Measurements from ENCODE around the gene TBC1D14. TPM values are rescaled to one million over a fixed set of nuclear protein-coding genes. Genes with fewer than 3 reads are reported as not detected.

TBC1D14 gene
- total RNA-seq, 2 experiments from 2014 or later: 53.7 to 55.3 TPM

DNA sequence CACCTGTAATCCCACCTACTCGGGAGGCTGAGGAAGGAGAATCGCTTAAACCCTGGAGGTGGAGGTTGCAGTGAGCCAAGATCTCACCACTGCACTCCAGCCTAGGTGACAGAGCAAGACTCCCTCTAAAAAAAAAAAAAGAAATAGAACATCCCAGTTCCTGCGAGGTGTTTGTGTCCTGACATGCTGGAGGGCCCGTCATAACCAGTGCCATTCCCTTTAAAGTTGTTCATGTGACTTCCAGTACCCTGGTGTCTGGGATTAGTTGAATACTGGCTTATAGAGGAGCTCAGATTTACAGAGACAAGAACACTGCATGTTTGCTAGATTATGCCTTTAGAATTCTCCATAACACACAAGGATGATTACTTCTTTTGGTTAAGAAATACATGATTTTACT lies 95.9 kb downstream of the TBC1D14 start:
- CTCF ChIA-PET: interaction anchor here (1.2 kb wide), 1 partner anchor 37 kb away, joined by 4 read pairs; a partner anchor contains a TSS
- Mint-ChIP-seq H3K9me3 (no peaks in the 10 kb centered on the region), H3K27ac (no peak overlapping the region), H3K27me3 (no peaks in the 10 kb centered on the region), H3K36me3 (ENCODE audit: low read depth) (peaks cover 80% of the 10 kb centered on the region), H3K4me1 (peaks cover 26% of the 10 kb centered on the region), H3K4me3 (no peak overlapping the region)
- POLR2A ChIA-PET: interaction anchor here (1.0 to 2.7 kb wide), 3 partner anchors 18 to 79 kb away, joined by 3 to 13 read pairs (median 6); no protein-coding TSS in a partner anchor
- DNase-seq: no peak

- H3K27ac Mint-ChIP-seq: no peak overlapping the region
- peaks cover 80% of the 10 kb centered on the region for H3K36me3 Mint-ChIP-seq (ENCODE audit: low read depth)
- ChIA-PET CTCF (interaction anchor here (1.5 kb wide), 1 partner anchor 33 kb away, joined by 3 read pairs; no protein-coding TSS in a partner anchor), POLR2A (interaction anchor here (1.2 to 2.7 kb wide), 2 partner anchors 19 to 79 kb away, joined by 3 to 13 read pairs; no protein-coding TSS in a partner anchor)
- H3K9me3 Mint-ChIP-seq: no peaks in the 10 kb centered on the region
- no peak for DNase-seq
- no peak overlapping the region for H3K4me3 Mint-ChIP-seq
- peaks cover 21% of the 10 kb centered on the region for H3K4me1 Mint-ChIP-seq
- no peaks in the 10 kb centered on the region for H3K27me3 Mint-ChIP-seq
Measured at GRCh38 chr4:7006411-7006810, 96.8 kb downstream of the TBC1D14 start.

DNA sequence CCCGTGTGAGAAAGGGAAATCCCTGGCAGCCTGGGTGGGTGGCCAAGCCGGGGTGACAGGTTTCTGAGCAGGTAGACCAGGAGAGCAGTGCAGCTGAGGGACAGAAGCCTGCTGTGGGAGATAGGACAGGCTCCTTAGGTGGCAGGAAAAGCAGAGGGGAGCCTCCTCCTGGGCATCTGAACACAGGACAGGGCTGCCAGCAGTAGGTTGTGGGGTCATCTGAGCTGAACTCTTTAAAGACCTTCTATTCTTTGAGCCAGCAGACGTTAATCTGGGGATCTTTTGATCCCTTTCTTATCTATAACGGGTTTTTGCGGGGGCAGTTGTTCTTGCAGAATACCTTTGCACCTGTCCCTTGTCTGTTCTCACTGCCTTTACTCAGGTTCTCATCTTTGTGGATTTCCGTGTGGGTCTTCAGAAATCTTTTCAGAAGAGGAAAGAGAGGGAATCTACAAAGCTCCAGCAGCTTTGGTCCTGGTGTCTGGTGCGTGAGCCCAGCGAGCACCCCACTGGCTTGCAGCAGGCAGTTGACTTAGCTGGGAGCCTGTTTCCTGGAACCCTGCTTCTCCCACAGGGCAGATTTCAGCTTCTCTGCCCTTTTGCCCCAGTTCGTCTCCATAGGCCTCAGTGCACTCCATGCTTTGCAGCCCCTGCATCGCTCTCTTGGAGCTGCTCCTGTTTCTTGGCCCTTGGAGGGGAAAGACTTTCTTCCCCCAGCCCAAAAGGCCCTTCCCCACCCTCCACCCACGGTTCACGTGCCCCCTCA lies 97.7 kb downstream of the TBC1D14 start:
- no peaks in the 10 kb centered on the region for H3K27me3 Mint-ChIP-seq
- CTCF ChIA-PET: interaction anchor here (0.7 to 1.5 kb wide), 5 partner anchors 8 to 306 kb away, joined by 3 to 4 read pairs (median 3); no protein-coding TSS in a partner anchor
- H3K4me3 Mint-ChIP-seq: no peak overlapping the region
- DNase-seq: no peak
- no peaks in the 10 kb centered on the region for H3K9me3 Mint-ChIP-seq
- peaks cover 18% of the 10 kb centered on the region for H3K4me1 Mint-ChIP-seq
- peaks cover 73% of the 10 kb centered on the region for H3K36me3 Mint-ChIP-seq (ENCODE audit: low read depth)
- H3K27ac Mint-ChIP-seq: peak overlapping the region; percentile 61
- POLR2A ChIA-PET: interaction anchor here (1.0 to 2.7 kb wide), 4 partner anchors 8 to 366 kb away, joined by 3 to 13 read pairs (median 6); no protein-coding TSS in a partner anchor

GRCh38 chr4:7007944-7008343 lies 98.3 kb downstream of the TBC1D14 start:
- H3K27me3 Mint-ChIP-seq: no peaks in the 10 kb centered on the region
- ChIA-PET CTCF (interaction anchor here (0.7 to 1.5 kb wide), 5 partner anchors 8 to 306 kb away, joined by 3 to 4 read pairs (median 3); no protein-coding TSS in a partner anchor), POLR2A (interaction anchor here (0.8 to 2.7 kb wide), 4 partner anchors 9 to 21 kb away, joined by 4 to 13 read pairs (median 6); no protein-coding TSS in a partner anchor)
- peaks cover 71% of the 10 kb centered on the region for H3K36me3 Mint-ChIP-seq (ENCODE audit: low read depth)
- peaks cover 23% of the 10 kb centered on the region for H3K4me1 Mint-ChIP-seq
- no peak overlapping the region for H3K4me3 Mint-ChIP-seq
- DNase-seq: no peak
- peak overlapping the region; percentile 16 for H3K27ac Mint-ChIP-seq
- H3K9me3 Mint-ChIP-seq: no peaks in the 10 kb centered on the region

DNA sequence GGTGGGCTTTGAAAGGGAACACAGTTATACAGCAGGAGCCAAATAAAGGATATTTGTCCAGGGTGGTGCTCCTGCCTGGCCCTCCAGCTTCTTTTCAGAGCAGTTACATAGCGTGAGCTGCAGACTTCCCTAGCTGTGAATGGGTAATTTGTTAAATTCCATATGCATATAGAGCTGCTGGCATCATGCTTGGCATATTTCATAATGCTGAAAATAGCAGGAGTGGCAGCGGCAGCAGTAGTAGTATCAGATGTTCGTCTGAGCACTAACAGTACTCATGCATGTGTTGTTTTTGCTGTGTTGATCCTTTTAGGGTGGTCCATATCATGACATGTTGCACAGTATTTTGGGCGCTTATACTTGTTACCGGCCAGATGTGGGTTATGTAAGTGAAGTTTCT lies 99.9 kb downstream of the TBC1D14 start:
- H3K9me3 Mint-ChIP-seq: no peaks in the 10 kb centered on the region
- no peaks in the 10 kb centered on the region for H3K27me3 Mint-ChIP-seq
- peaks cover 35% of the 10 kb centered on the region for H3K4me1 Mint-ChIP-seq
- CTCF ChIA-PET: interaction anchor here (1.1 kb wide), 1 partner anchor 33 kb away, joined by 4 read pairs; a partner anchor contains a TSS
- no peak for DNase-seq
- no peak overlapping the region for H3K4me3 Mint-ChIP-seq
- H3K36me3 Mint-ChIP-seq (ENCODE audit: low read depth): peaks cover 68% of the 10 kb centered on the region
- H3K27ac Mint-ChIP-seq: no peak overlapping the region
- POLR2A ChIA-PET: interaction anchor here (0.6 to 1.6 kb wide), 4 partner anchors 9 to 59 kb away, joined by 3 to 6 read pairs (median 4); partner anchors contain the start of gene GRPEL1

GRCh38 chr4:7013175-7013574 lies 103.5 kb downstream of the TBC1D14 start:
- H3K36me3 Mint-ChIP-seq (ENCODE audit: low read depth): peaks cover 67% of the 10 kb centered on the region
- H3K4me1 Mint-ChIP-seq: peaks cover 27% of the 10 kb centered on the region
- H3K27ac Mint-ChIP-seq: no peak overlapping the region
- ChIA-PET CTCF (interaction anchor here (1.2 to 1.8 kb wide), 2 partner anchors 15 to 30 kb away, joined by 4 to 6 read pairs; partner anchors contain the start of gene TADA2B), POLR2A (interaction anchor here (1.9 kb wide), 1 partner anchor 14 kb away, joined by 16 read pairs; no protein-coding TSS in a partner anchor)
- no peaks in the 10 kb centered on the region for H3K27me3 Mint-ChIP-seq
- H3K9me3 Mint-ChIP-seq: no peaks in the 10 kb centered on the region
- H3K4me3 Mint-ChIP-seq: no peak overlapping the region
- DNase-seq: no peak

- H3K27ac Mint-ChIP-seq: peak overlapping the region; percentile 5
- ChIA-PET CTCF (no interaction called here), POLR2A (no interaction called here)
- H3K4me1 Mint-ChIP-seq: peaks cover 24% of the 10 kb centered on the region
- no peak overlapping the region for H3K4me3 Mint-ChIP-seq
- H3K36me3 Mint-ChIP-seq (ENCODE audit: low read depth): peaks cover 65% of the 10 kb centered on the region
- no peaks in the 10 kb centered on the region for H3K27me3 Mint-ChIP-seq
- DNase-seq: no peak
- no peaks in the 10 kb centered on the region for H3K9me3 Mint-ChIP-seq
Measured at GRCh38 chr4:7014815-7015214, 105.2 kb downstream of the TBC1D14 start.

DNA sequence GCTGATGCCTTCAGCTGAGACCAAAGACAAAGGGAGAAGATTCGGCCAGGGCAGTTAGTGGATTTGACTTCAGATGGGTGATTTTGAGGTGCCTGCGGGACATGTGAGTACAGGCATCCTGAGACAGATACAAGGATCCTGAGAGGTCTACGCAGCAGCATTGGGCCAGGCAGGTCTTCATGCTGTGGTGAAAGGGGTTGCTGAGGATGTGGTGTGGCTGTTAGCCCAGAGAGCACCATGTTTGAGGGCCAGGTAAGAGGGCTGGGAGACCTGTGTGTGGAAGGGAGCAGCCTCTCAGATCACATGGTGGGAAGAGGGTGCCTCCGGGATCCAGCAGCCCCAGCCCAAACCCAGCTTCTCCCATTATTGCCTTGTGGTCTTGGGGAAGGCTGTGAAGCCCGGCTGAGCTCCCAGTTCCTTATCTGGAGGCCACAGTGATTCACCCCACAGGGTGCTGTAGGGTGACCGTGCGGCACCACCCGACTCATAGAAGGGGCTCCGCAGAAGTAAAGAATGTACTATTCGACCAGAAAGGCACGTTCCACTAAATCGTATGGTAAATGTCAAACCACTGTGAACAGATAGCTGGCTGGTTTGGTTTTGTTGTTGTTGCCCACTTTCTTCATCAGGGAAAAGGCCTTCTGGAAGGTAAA lies 105.9 kb downstream of the TBC1D14 start:
- Mint-ChIP-seq H3K27me3 (no peaks in the 10 kb centered on the region), H3K36me3 (ENCODE audit: low read depth) (peaks cover 61% of the 10 kb centered on the region), H3K27ac (peak overlapping the region; percentile 5), H3K4me3 (no peak overlapping the region), H3K4me1 (peaks cover 24% of the 10 kb centered on the region), H3K9me3 (no peaks in the 10 kb centered on the region)
- DNase-seq: no peak
- POLR2A ChIA-PET: no interaction called here
- CTCF ChIA-PET: no interaction called here

- Mint-ChIP-seq H3K4me3 (no peak overlapping the region), H3K9me3 (no peaks in the 10 kb centered on the region), H3K27ac (no peak overlapping the region), H3K4me1 (peaks cover 24% of the 10 kb centered on the region), H3K36me3 (ENCODE audit: low read depth) (peaks cover 61% of the 10 kb centered on the region), H3K27me3 (no peaks in the 10 kb centered on the region)
- POLR2A ChIA-PET: interaction anchor here (1.9 kb wide), 1 partner anchor 8 kb away, joined by 4 read pairs; no protein-coding TSS in a partner anchor
- CTCF ChIA-PET: no interaction called here
- DNase-seq: no peak
Measured at GRCh38 chr4:7016086-7016485, 106.5 kb downstream of the TBC1D14 start.

DNA sequence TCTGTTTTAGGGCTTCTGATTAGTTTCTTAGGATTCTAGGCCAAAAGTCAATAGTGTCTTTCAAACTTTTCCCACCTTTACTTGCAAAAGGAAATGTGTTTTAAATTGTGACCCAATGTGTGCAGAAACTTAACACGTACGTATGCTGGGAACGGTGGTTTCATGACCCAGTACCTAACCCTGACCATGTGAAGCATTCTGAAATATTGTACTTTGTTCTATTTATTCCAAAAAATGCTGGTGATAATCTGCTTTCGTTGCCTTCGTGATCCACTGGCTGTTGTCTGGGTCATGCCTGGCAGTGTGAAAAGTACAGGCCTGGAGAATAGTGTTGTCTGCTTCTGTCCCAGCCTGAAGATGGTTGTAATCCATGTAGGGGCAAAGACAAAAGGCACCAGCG lies 106.9 kb downstream of the TBC1D14 start:
- Mint-ChIP-seq H3K27ac (no peak overlapping the region), H3K27me3 (no peaks in the 10 kb centered on the region), H3K4me1 (peaks cover 24% of the 10 kb centered on the region), H3K36me3 (ENCODE audit: low read depth) (peaks cover 59% of the 10 kb centered on the region), H3K9me3 (no peaks in the 10 kb centered on the region), H3K4me3 (no peak overlapping the region)
- no peak for DNase-seq
- ChIA-PET POLR2A (interaction anchor here (1.9 kb wide), 1 partner anchor 8 kb away, joined by 4 read pairs; no protein-coding TSS in a partner anchor), CTCF (interaction anchor here (1.5 kb wide), 1 partner anchor 9 kb away, joined by 3 read pairs; no protein-coding TSS in a partner anchor)

GRCh38 chr4:7017446-7018048 lies 107.9 kb downstream of the TBC1D14 start:
- Mint-ChIP-seq H3K9me3 (no peaks in the 10 kb centered on the region), H3K27ac (peak overlapping the region; percentile 35), H3K36me3 (ENCODE audit: low read depth) (peaks cover 62% of the 10 kb centered on the region), H3K4me1 (peaks cover 21% of the 10 kb centered on the region), H3K4me3 (no peak overlapping the region), H3K27me3 (no peaks in the 10 kb centered on the region)
- DNase-seq: no peak
- POLR2A ChIA-PET: interaction anchor here (1.9 kb wide), 1 partner anchor 9 kb away, joined by 4 read pairs; no protein-coding TSS in a partner anchor
- CTCF ChIA-PET: interaction anchor here (1.0 to 1.5 kb wide), 4 partner anchors 10 to 53 kb away, joined by 3 to 4 read pairs (median 4); partner anchors contain the start of gene TADA2B

DNA sequence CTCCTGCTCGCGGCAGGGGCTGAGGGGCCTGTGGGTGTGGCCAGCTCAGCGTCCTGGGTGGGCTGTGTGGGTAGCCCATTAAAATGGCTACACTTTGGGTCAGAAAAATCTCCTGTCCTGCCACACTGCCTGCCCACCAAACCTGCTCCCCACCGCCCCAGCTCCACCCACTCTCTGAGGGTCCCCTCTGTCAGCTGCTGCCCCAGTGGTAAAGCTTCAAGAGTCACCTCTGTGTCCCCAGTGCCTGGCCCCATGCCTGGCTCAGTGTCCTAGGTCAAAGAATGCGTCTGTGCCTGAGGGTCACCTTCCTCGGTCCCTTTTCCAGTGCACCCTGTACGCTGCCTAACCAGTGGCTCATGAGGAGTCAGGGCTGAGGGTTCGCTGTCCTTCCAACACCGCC lies 108.7 kb downstream of the TBC1D14 start:
- H3K36me3 Mint-ChIP-seq (ENCODE audit: low read depth): peaks cover 58% of the 10 kb centered on the region
- POLR2A ChIA-PET: no interaction called here
- peaks cover 14% of the 10 kb centered on the region for H3K4me1 Mint-ChIP-seq
- CTCF ChIA-PET: interaction anchor here (1.1 to 1.2 kb wide), 2 partner anchors 25 to 53 kb away, joined by 4 read pairs; partner anchors contain the start of gene TADA2B
- no peaks in the 10 kb centered on the region for H3K9me3 Mint-ChIP-seq
- no peak overlapping the region for H3K4me3 Mint-ChIP-seq
- DNase-seq: no peak
- no peak overlapping the region for H3K27ac Mint-ChIP-seq
- H3K27me3 Mint-ChIP-seq: no peaks in the 10 kb centered on the region
